ENCODE results near the gene JPH4. TPM values are rescaled to one million over a fixed set of nuclear protein-coding genes. Genes with fewer than 3 reads are reported as not detected.

The JPH4 gene
- total RNA-seq, 1 donor from 2014 or later, result 0.20 TPM

- no peak overlapping the region for H3K27ac Mint-ChIP-seq (ENCODE audit: unreplicated experiment)
- no peak overlapping the region for H3K4me3 Mint-ChIP-seq (ENCODE audit: unreplicated experiment)
- no peak for DNase-seq (ENCODE audit: low spot score)
- no peaks in the 10 kb centered on the region for H3K9me3 Mint-ChIP-seq (ENCODE audit: low read depth)
- H3K27me3 Mint-ChIP-seq (ENCODE audit: low read depth), result no peaks in the 10 kb centered on the region
- no peaks in the 10 kb centered on the region for H3K36me3 Mint-ChIP-seq (ENCODE audit: low read depth)
- peaks cover 14% of the 10 kb centered on the region for H3K4me1 Mint-ChIP-seq (ENCODE audit: low read depth)
- TF ChIP-seq CTCF (IDR thresholded peaks at IDR 0.05), result no peak
These were observed 30.0 kb downstream of the JPH4 start for GRCh38 chr14:23548351-23549318.

GRCh38 chr14:23547924-23548323 lies 30.7 kb downstream of the JPH4 start:
- H3K36me3 Mint-ChIP-seq (ENCODE audit: low read depth), result peaks cover 3% of the 10 kb centered on the region
- peaks cover 14% of the 10 kb centered on the region for H3K4me1 Mint-ChIP-seq (ENCODE audit: low read depth)
- no peak overlapping the region for H3K27ac Mint-ChIP-seq (ENCODE audit: unreplicated experiment)
- H3K9me3 Mint-ChIP-seq (ENCODE audit: low read depth), result no peaks in the 10 kb centered on the region
- no peaks in the 10 kb centered on the region for H3K27me3 Mint-ChIP-seq (ENCODE audit: low read depth)
- no peak for TF ChIP-seq CTCF (IDR thresholded peaks at IDR 0.05)
- no peak overlapping the region for H3K4me3 Mint-ChIP-seq (ENCODE audit: unreplicated experiment)
- no peak for DNase-seq (ENCODE audit: low spot score)

GRCh38 chr14:23546450-23547035 lies 32.0 kb downstream of the JPH4 start:
- TF ChIP-seq CTCF (IDR thresholded peaks at IDR 0.05), result no peak
- peaks cover 5% of the 10 kb centered on the region for H3K36me3 Mint-ChIP-seq (ENCODE audit: low read depth)
- peaks cover 11% of the 10 kb centered on the region for H3K4me1 Mint-ChIP-seq (ENCODE audit: low read depth)
- DNase-seq (ENCODE audit: low spot score), result no peak
- H3K27ac Mint-ChIP-seq (ENCODE audit: unreplicated experiment), result no peak overlapping the region
- no peak overlapping the region for H3K4me3 Mint-ChIP-seq (ENCODE audit: unreplicated experiment)
- no peaks in the 10 kb centered on the region for H3K27me3 Mint-ChIP-seq (ENCODE audit: low read depth)
- no peaks in the 10 kb centered on the region for H3K9me3 Mint-ChIP-seq (ENCODE audit: low read depth)

GRCh38 chr14:23545740-23546365 lies 32.7 kb downstream of the JPH4 start:
- Mint-ChIP-seq H3K36me3 (ENCODE audit: low read depth) (peaks cover 5% of the 10 kb centered on the region), H3K9me3 (ENCODE audit: low read depth) (no peaks in the 10 kb centered on the region), H3K27ac (ENCODE audit: unreplicated experiment) (no peak overlapping the region), H3K4me3 (ENCODE audit: unreplicated experiment) (no peak overlapping the region), H3K4me1 (ENCODE audit: low read depth) (peaks cover 11% of the 10 kb centered on the region), H3K27me3 (ENCODE audit: low read depth) (no peaks in the 10 kb centered on the region)
- DNase-seq (ENCODE audit: low spot score), result no peak
- TF ChIP-seq CTCF (IDR thresholded peaks at IDR 0.05), result no peak
